Measurements from ENCODE around the gene MLYCD. TPM values are rescaled to one million over a fixed set of nuclear protein-coding genes. Genes with fewer than 3 reads are reported as not detected.

The MLYCD gene
- total RNA-seq, 4 donors from 2014 or later, result 4.5 to 16.6 (median 6.7) TPM

GRCh38 chr16:83961591-83961990 lies 62.7 kb downstream of the MLYCD start:
- no peaks in the 10 kb centered on the region for H3K4me1 ChIP-seq
- no peak overlapping the region for H3K4me3 ChIP-seq
- H3K27ac ChIP-seq, result no peak overlapping the region
- H3K27me3 ChIP-seq, result no peaks in the 10 kb centered on the region
- TF ChIP-seq CTCF (IDR thresholded peaks at IDR 0.05) (no peak), POLR2A (IDR thresholded peaks at IDR 0.05) (no peak)
- no peak for DNase-seq
- no peaks in the 10 kb centered on the region for H3K36me3 ChIP-seq
- no peaks in the 10 kb centered on the region for H3K9me3 ChIP-seq
- intact Hi-C loops (cut with DNase I; ENCODE audit: low total_unique reads), result loop anchor here (10.0 kb wide), 1 partner anchor 103 kb away; no protein-coding TSS in a partner anchor

- H3K36me3 ChIP-seq, result no peaks in the 10 kb centered on the region
- intact Hi-C loops (cut with DNase I; ENCODE audit: low total_unique reads), result loop anchor here (10.0 kb wide), 1 partner anchor 101 kb away; no protein-coding TSS in a partner anchor
Measured at GRCh38 chr16:83963277-83964119, 64.6 kb downstream of the MLYCD start.

GRCh38 chr16:83964684-83965443 lies 65.9 kb downstream of the MLYCD start:
- Histone ChIP-seq H3K27ac (no peak overlapping the region), H3K36me3 (no peaks in the 10 kb centered on the region), H3K4me1 (peaks cover 0 to 3% of the 10 kb centered on the region in 2 donors), H3K9me3 (no peaks in the 10 kb centered on the region), H3K4me3 (no peak overlapping the region), H3K27me3 (peaks cover 0 to 12% of the 10 kb centered on the region in 2 donors)
- no peak for DNase-seq
- TF ChIP-seq POLR2A (IDR thresholded peaks at IDR 0.05) (no peak), CTCF (IDR thresholded peaks at IDR 0.05) (no peak)
- intact Hi-C loops (cut with DNase I; ENCODE audit: low total_unique reads), result loop anchor here (10.0 kb wide), 1 partner anchor 100 kb away; no protein-coding TSS in a partner anchor

More at GRCh38 chr16:83963277-83964119, 64.6 kb downstream of the MLYCD start:
- no peak for TF ChIP-seq CTCF (IDR thresholded peaks at IDR 0.05)
- no peak for TF ChIP-seq POLR2A (IDR thresholded peaks at IDR 0.05)
- Histone ChIP-seq H3K9me3 (no peaks in the 10 kb centered on the region), H3K27me3 (peaks cover 0 to 3% of the 10 kb centered on the region in 2 donors), H3K27ac (no peak overlapping the region), H3K4me1 (peaks cover 0 to 3% of the 10 kb centered on the region in 2 donors), H3K4me3 (no peak overlapping the region)
- DNase-seq, result no peak

- Histone ChIP-seq H3K27ac (no peak overlapping the region), H3K4me3 (no peak overlapping the region), H3K27me3 (peaks cover 0 to 12% of the 10 kb centered on the region in 2 donors), H3K4me1 (peaks cover 0 to 3% of the 10 kb centered on the region in 2 donors), H3K9me3 (no peaks in the 10 kb centered on the region), H3K36me3 (no peaks in the 10 kb centered on the region)
- TF ChIP-seq CTCF (IDR thresholded peaks at IDR 0.05), result no peak
- no peak for TF ChIP-seq POLR2A (IDR thresholded peaks at IDR 0.05)
- DNase-seq, result no peak
- intact Hi-C loops (cut with DNase I; ENCODE audit: low total_unique reads), result loop anchor here (10.0 kb wide), 1 partner anchor 99 kb away; no protein-coding TSS in a partner anchor
Measured at GRCh38 chr16:83965444-83966152, 66.7 kb downstream of the MLYCD start.

All from uterus (tissue), 4 donors.